HG03571 (cell line): ENCODE data around the gene DBF4B.

Source experiments
- ATAC-seq: cut with Tn5 transposase; IDR thresholded peaks from one replicate; pipeline ENCODE4 v1.9.1; 2021; ENCODE audit not compliant: unreplicated experiment

DBF4B gene

GRCh38 chr17:44795421-44795820 lies 87.0 kb downstream of the DBF4B start:
- ATAC-seq: no peak

GRCh38 chr17:44795928-44796327 lies 87.5 kb downstream of the DBF4B start:
- ATAC-seq: no peak

- no peak for ATAC-seq
These were observed 88.3 kb downstream of the DBF4B start for GRCh38 chr17:44796731-44797130.

GRCh38 chr17:44797802-44798201 lies 89.3 kb downstream of the DBF4B start:
- ATAC-seq: no peak

GRCh38 chr17:44798356-44798755 lies 89.9 kb downstream of the DBF4B start:
- no peak for ATAC-seq
